A549 (cell line): Measurements from ENCODE around the gene MAML2. TPM values are rescaled to one million over a fixed set of nuclear protein-coding genes. Genes with fewer than 3 reads are reported as not detected.

ENCODE experiments used
- ATAC-seq, 2 experiments: fragments of 200-7000 bp in 1 of 2; fragments of >200 bp in 1 of 2; cut with Nextera tagmentation in 1 of 2; cut with Tn5 transposase in 1 of 2; 3 replicates each; pipeline versions ENCODE4 v1.8.0 to v1.9.1; 2018 to 2020; ENCODE audit warnings: mild to moderate bottlenecking in 1 of 2, moderate library complexity in 1 of 2
- CTCF ChIA-PET: fragments of 300-600 bp; sonication (Branson Sonifier 250); formaldehyde crosslinking; extraction: SDS; loops from one replicate; lab custom pipeline; 2021; ENCODE audit warnings: antibody characterized with exemption, inconsistent platforms; lab: Yijun Ruan, JAX
- POLR2A ChIA-PET: fragments of 350-600 bp; formaldehyde crosslinking; extraction: SDS; loops from one replicate; lab custom pipeline; 2021; ENCODE audit warnings: antibody characterized with exemption, inconsistent platforms; lab: Yijun Ruan, JAX
- DNase-seq, 2 experiments: peaks; one replicate each; pipeline versions ENCODE4 v3.0.0 to v3.0.0-alpha.2; 2011 to 2016; ENCODE audit warnings: low read depth in 1 of 2, low spot score in 1 of 2
- FAIRE-seq: peaks from 2 replicates; lab custom pipeline; 2011; peaks lifted over from hg19 to GRCh38; lab: Jason Lieb, UNC
- H3K27ac ChIP-seq, 2 experiments: fragments of >200 bp; sonication (Bioruptor Twin); formaldehyde crosslinking; 3 replicates each; pipeline ENCODE4 v1.5.1; 2016 to 2017
- H3K4me1 ChIP-seq: fragments of >200 bp; sonication (Bioruptor Twin); formaldehyde crosslinking; 3 replicates; pipeline ENCODE4 v1.6.1; 2016
- H3K4me2 ChIP-seq: fragments of >200 bp; sonication (Bioruptor Twin); formaldehyde crosslinking; 3 replicates; pipeline ENCODE4 v1.6.1; 2016
- H3K4me3 ChIP-seq: fragments of >200 bp; sonication (Bioruptor Twin); formaldehyde crosslinking; 3 replicates; pipeline ENCODE4 v1.5.1; 2016
- H3K9me3 ChIP-seq: fragments of >200 bp; sonication (Bioruptor Twin); formaldehyde crosslinking; 3 replicates; pipeline ENCODE4 v1.6.1; 2016
- ATOH8 ChIP-seq: fragments of 250-450 bp; sonication (Bioruptor Pico); IDR thresholded peaks from 2 replicates; pipeline ENCODE4 v1.5.0; 2020; ENCODE audit warnings: low read depth, mild to moderate bottlenecking, moderate library complexity
- CBX8 ChIP-seq: fragments of 200-600 bp; sonication (generic); IDR thresholded peaks from 2 replicates; pipeline ENCODE4 v1.6.1; 2016
- CEBPB ChIP-seq, 2 experiments: fragments of >200 bp in 1 of 2; sonication (Bioruptor Twin) in 1 of 2; formaldehyde crosslinking in 1 of 2; IDR thresholded peaks; 2 replicates each; pipeline ENCODE4 v1.6.1; 2012 to 2016
- CTCF ChIP-seq: fragments of >200 bp; sonication (Bioruptor Twin); formaldehyde crosslinking; IDR thresholded peaks from 3 replicates; pipeline ENCODE4 v1.5.1; 2016
- ELK1 ChIP-seq: fragments of 150-350 bp; IDR thresholded peaks from 2 replicates; pipeline ENCODE4 v1.6.1; 2014; ENCODE audit warnings: low read depth, mild to moderate bottlenecking, low read length
- EP300 ChIP-seq, 2 experiments: fragments of >200 bp; sonication (Bioruptor Twin); formaldehyde crosslinking; IDR thresholded peaks; 2 replicates in 1 of 2; 3 replicates in 1 of 2; pipeline ENCODE4 v1.6.1; 2016 to 2017
- ESRRA ChIP-seq: fragments of 150-350 bp; IDR thresholded peaks from 2 replicates; pipeline ENCODE4 v1.6.1; 2014; ENCODE audit warnings: mild to moderate bottlenecking, low read length, borderline replicate concordance
- FOSL2 ChIP-seq, 2 experiments: fragments of 450-650 bp in 1 of 2; fragments of >200 bp in 1 of 2; sonication (Bioruptor Twin) in 1 of 2; formaldehyde crosslinking; IDR thresholded peaks; 2 replicates each; pipeline versions ENCODE4 v1.5.0 to v1.6.1; 2016 to 2020; ENCODE audit warnings: mild to moderate bottlenecking in 1 of 2, moderate library complexity in 1 of 2
- GATA3 ChIP-seq: IDR thresholded peaks from 2 replicates; pipeline ENCODE4 v1.6.1; 2012; ENCODE audit warnings: borderline replicate concordance
- HMGXB4 ChIP-seq: fragments of 250-450 bp; sonication (Bioruptor Pico); IDR thresholded peaks from 2 replicates; pipeline ENCODE4 v1.5.0; 2021; ENCODE audit warnings: mild to moderate bottlenecking, moderate library complexity, borderline replicate concordance
- HOXA7 ChIP-seq: fragments of 250-450 bp; sonication (Bioruptor Pico); IDR thresholded peaks from 2 replicates; pipeline ENCODE4 v1.5.0; 2020; ENCODE audit warnings: mild to moderate bottlenecking, moderate library complexity
- HOXB5 ChIP-seq: fragments of 250-450 bp; sonication (Bioruptor Pico); IDR thresholded peaks from 2 replicates; pipeline ENCODE4 v1.5.0; 2020; ENCODE audit warnings: mild to moderate bottlenecking, moderate library complexity
- JUNB ChIP-seq: fragments of >200 bp; sonication (Bioruptor Twin); formaldehyde crosslinking; IDR thresholded peaks from 2 replicates; pipeline ENCODE4 v1.6.1; 2016
- KDM1A ChIP-seq: fragments of 200-600 bp; sonication (generic); IDR thresholded peaks from 2 replicates; pipeline ENCODE4 v1.6.1; 2016; ENCODE audit warnings: low read depth, mild to moderate bottlenecking
- MAFK ChIP-seq: fragments of 450-650 bp; IDR thresholded peaks from 2 replicates; pipeline ENCODE4 v1.6.1; 2014; ENCODE audit not compliant: partially characterized antibody
- MAX ChIP-seq: IDR thresholded peaks from 2 replicates; pipeline ENCODE4 v1.6.1; 2012
- MAZ ChIP-seq: fragments of 150-350 bp; IDR thresholded peaks from 2 replicates; pipeline ENCODE4 v1.6.1; 2014; ENCODE audit warnings: antibody characterized with exemption, low read depth, low read length, borderline replicate concordance
- PHF8 ChIP-seq: fragments of 200-600 bp; sonication (generic); IDR thresholded peaks from 2 replicates; pipeline ENCODE4 v1.6.1; 2016; ENCODE audit warnings: low read depth, mild to moderate bottlenecking, antibody characterized with exemption, moderate library complexity, borderline replicate concordance
- RARB ChIP-seq: fragments of 250-450 bp; sonication (Bioruptor Pico); IDR thresholded peaks from 2 replicates; pipeline ENCODE4 v1.8.0; 2021; ENCODE audit warnings: mild to moderate bottlenecking, moderate library complexity
- RNF2 ChIP-seq: fragments of 200-600 bp; sonication (generic); IDR thresholded peaks from 2 replicates; pipeline ENCODE4 v1.6.1; 2016; ENCODE audit warnings: low read depth, mild to moderate bottlenecking, antibody characterized with exemption, moderate library complexity, borderline replicate concordance
- TP53 ChIP-seq: fragments of 250-450 bp; sonication (Bioruptor Pico); IDR thresholded peaks from 2 replicates; pipeline ENCODE4 v1.5.0; 2021; ENCODE audit warnings: mild to moderate bottlenecking, moderate library complexity
- ZNF302 ChIP-seq: fragments of 250-450 bp; sonication (Bioruptor Pico); IDR thresholded peaks from 2 replicates; pipeline ENCODE4 v1.9.0; 2021; ENCODE audit warnings: inconsistent platforms, mild to moderate bottlenecking, moderate library complexity
- ZSCAN20 ChIP-seq: fragments of 250-450 bp; sonication (Bioruptor Pico); IDR thresholded peaks from 2 replicates; pipeline ENCODE4 v1.8.0; 2022; ENCODE audit warnings: mild to moderate bottlenecking, moderate library complexity
- WGBS: methylation state at CpG from one replicate; pipeline ENCODE4 v1.1.6; 2017; ENCODE audit errors: missing lambda C conversion rate; 5-methylcytosine and 5-hydroxymethylcytosine counted together
- polyA plus RNA-seq, 4 experiments: library from polyadenylated mRNA; depleted of rRNA in 3 of 4; stranded (reverse); fragments of >200 nt; fragmentation: RNase III in 1 of 4; extraction: RNeasy Plus Mini Kit Qiagen cat#74134 plus additional on column Dnase treatment in 1 of 4; gene quantifications; 2 replicates in 3 of 4; 3 replicates in 1 of 4; pipeline ENCODE4 v1.2.3, GENCODE V29; 2011 to 2017

Gene MAML2
- polyA plus RNA-seq, 2 of the 4 experiments (the other 2 are of a cell fraction) = 1.5 to 2.5 TPM

GRCh38 chr11:96150609-96151008, 192.4 kb downstream of the MAML2 start (continued):
- no peak for TF ChIP-seq HOXA7 (CRISPR knock-in tag)
- TF ChIP-seq FOSL2 (IDR thresholded peaks at IDR 0.05) = no peak
- no peak for TF ChIP-seq FOSL2 (CRISPR knock-in tag; IDR thresholded peaks at IDR 0.05)

- ATAC-seq (peak; percentile 88 to 96), DNase-seq (peak in 1 of 2 experiments; percentile 67), FAIRE-seq (no peak)
- Histone ChIP-seq H3K4me1 (peaks cover 47% of the 10 kb centered on the region), H3K4me2 (peak overlapping the region; percentile 66), H3K27ac (peak overlapping the region; percentile 66 to 85), H3K9me3 (no peaks in the 10 kb centered on the region), H3K4me3 (no peak overlapping the region)
- ChIA-PET CTCF (interaction anchor here (1.7 to 2.5 kb wide), 3 partner anchors 93 to 193 kb away, joined by 6 to 9 read pairs (median 6); partner anchors contain the start of gene MAML2), POLR2A (interaction anchor here (1.0 to 1.2 kb wide), 2 partner anchors 225 to 240 kb away, joined by 3 read pairs; partner anchors contain the start of genes CCDC82 and JRKL)
- WGBS = 28% methylated on average over 7 of the region's 7 CpGs
- no peak for TF ChIP-seq HMGXB4 (CRISPR knock-in tag)
- peak; percentile 53; the same call in 1 of the 2 replicates for TF ChIP-seq JUNB
- no peak for TF ChIP-seq TP53 (CRISPR knock-in tag)
- no peak for TF ChIP-seq RARB
- no peak for TF ChIP-seq CEBPB (IDR thresholded peaks at IDR 0.05)
- no peak for TF ChIP-seq CTCF
- no peak for TF ChIP-seq RNF2
- TF ChIP-seq ESRRA = no peak
- 0 out of 2 replicates have a peak, but pooled peaks have one; percentile 11 for TF ChIP-seq MAX
- TF ChIP-seq MAZ = no peak
- TF ChIP-seq FOSL2 (IDR thresholded peaks at IDR 0.05) = no peak
- TF ChIP-seq FOSL2 (CRISPR knock-in tag; IDR thresholded peaks at IDR 0.05) = peak; percentile 40; the same call in 1 of the 2 replicates
- TF ChIP-seq MAFK = peak; percentile 39
- TF ChIP-seq GATA3 = 0 out of 2 replicates have a peak, but pooled peaks have one; percentile 31
- no peak for TF ChIP-seq ELK1
- TF ChIP-seq EP300 (IDR thresholded peaks at IDR 0.05) = no peak
- no peak for TF ChIP-seq HOXB5 (CRISPR knock-in tag)
- TF ChIP-seq ZNF302 (CRISPR knock-in tag) = no peak
- no peak for TF ChIP-seq CBX8
- no peak for TF ChIP-seq ATOH8
- no peak for TF ChIP-seq ZSCAN20 (CRISPR knock-in tag)
- TF ChIP-seq PHF8 = no peak
- no peak for TF ChIP-seq KDM1A
Observed at GRCh38 chr11:96149743-96150555, 193.0 kb downstream of the MAML2 start.
